ENCODE data around the gene DDX3X. TPM values are rescaled to one million over a fixed set of nuclear protein-coding genes. Genes with fewer than 3 reads are reported as not detected.

The DDX3X gene
- total RNA-seq, 2 donors from 2014 or later: 218 to 274 TPM

- Histone ChIP-seq H3K9me3 (ENCODE audit: control insufficient read depth, low read length) (no peaks in the 10 kb centered on the region), H3K27ac (ENCODE audit: low read depth, low read length) (peak overlapping the region; percentile 99), H3K4me3 (ENCODE audit: low read length) (peak overlapping the region; percentile 82), H3K4me1 (ENCODE audit: control insufficient read depth, insufficient read depth, low read length) (no peaks in the 10 kb centered on the region), H3K36me3 (ENCODE audit: control insufficient read depth, insufficient read depth, low read length) (peaks cover 11% of the 10 kb centered on the region), H3K27me3 (ENCODE audit: control insufficient read depth, insufficient read depth, low read length, poor library complexity, severe bottlenecking) (no peaks in the 10 kb centered on the region), H3K9ac (ENCODE audit: extremely low read depth, low read length, poor library complexity, severe bottlenecking) (peak overlapping the region; percentile 99)
- WGBS, 2 experiments (ENCODE audit: insufficient coverage in 1 of 2, insufficient read length in 1 of 2): 1 to 7% methylated on average over 3 to 24 of the region's 30 CpGs
- Mint-ChIP-seq H3K36me3 (ENCODE audit: low read depth) (peaks cover 15% of the 10 kb centered on the region), H3K9me3 (peaks cover 22% of the 10 kb centered on the region), H3K27me3 (ENCODE audit: insufficient read depth) (no peaks in the 10 kb centered on the region), H3K4me1 (peaks cover 13% of the 10 kb centered on the region), H3K27ac (peak overlapping the region; percentile 99), H3K4me3 (peak overlapping the region; percentile 95)
- no peak for DNase-seq
- TF ChIP-seq CTCF (conservative IDR thresholded peaks at IDR 0.05): no peak
These were observed 1.5 kb upstream of the DDX3X start for GRCh38 chrX:41332408-41333002.

- H3K27me3 Mint-ChIP-seq (ENCODE audit: insufficient read depth): no peaks in the 10 kb centered on the region
- WGBS, 2 experiments (ENCODE audit: insufficient coverage in 1 of 2, insufficient read length in 1 of 2): 0% methylated on average over 5 to 59 of the region's 64 CpGs
- peak overlapping the region; percentile 99 for H3K27ac Mint-ChIP-seq
- H3K4me3 Mint-ChIP-seq: peak overlapping the region; percentile 95
- H3K27me3 ChIP-seq (ENCODE audit: control insufficient read depth, insufficient read depth, low read length, poor library complexity, severe bottlenecking): no peaks in the 10 kb centered on the region
- peak overlapping the region; percentile 99 for H3K27ac ChIP-seq (ENCODE audit: low read depth, low read length)
- peak; percentile 97 for DNase-seq
- peak overlapping the region; percentile 99 for H3K9ac ChIP-seq (ENCODE audit: extremely low read depth, low read length, poor library complexity, severe bottlenecking)
- H3K9me3 ChIP-seq (ENCODE audit: control insufficient read depth, low read length): no peaks in the 10 kb centered on the region
- peaks cover 20% of the 10 kb centered on the region for H3K36me3 Mint-ChIP-seq (ENCODE audit: low read depth)
- H3K9me3 Mint-ChIP-seq: peaks cover 20% of the 10 kb centered on the region
- H3K4me1 ChIP-seq (ENCODE audit: control insufficient read depth, insufficient read depth, low read length): no peaks in the 10 kb centered on the region
- H3K4me3 ChIP-seq (ENCODE audit: low read length): peak overlapping the region; percentile 96
- TF ChIP-seq CTCF (conservative IDR thresholded peaks at IDR 0.05): no peak
- peaks cover 18% of the 10 kb centered on the region for H3K36me3 ChIP-seq (ENCODE audit: control insufficient read depth, insufficient read depth, low read length)
- peaks cover 13% of the 10 kb centered on the region for H3K4me1 Mint-ChIP-seq
These were observed 789 bp upstream of the DDX3X start for GRCh38 chrX:41333003-41333743.

- 0% methylated on average over 7 to 67 of the region's 77 CpGs for WGBS, 2 experiments (ENCODE audit: insufficient coverage in 1 of 2, insufficient read length in 1 of 2)
- Histone ChIP-seq H3K9me3 (ENCODE audit: control insufficient read depth, low read length) (no peaks in the 10 kb centered on the region), H3K27ac (ENCODE audit: low read depth, low read length) (peak overlapping the region; percentile 99), H3K4me1 (ENCODE audit: control insufficient read depth, insufficient read depth, low read length) (no peaks in the 10 kb centered on the region), H3K4me3 (ENCODE audit: low read length) (peak overlapping the region; percentile 96), H3K27me3 (ENCODE audit: control insufficient read depth, insufficient read depth, low read length, poor library complexity, severe bottlenecking) (no peaks in the 10 kb centered on the region), H3K36me3 (ENCODE audit: control insufficient read depth, insufficient read depth, low read length) (peaks cover 29% of the 10 kb centered on the region), H3K9ac (ENCODE audit: extremely low read depth, low read length, poor library complexity, severe bottlenecking) (peak overlapping the region; percentile 99)
- H3K27ac Mint-ChIP-seq: peak overlapping the region; percentile 99
- H3K36me3 Mint-ChIP-seq (ENCODE audit: low read depth): peaks cover 31% of the 10 kb centered on the region
- peaks cover 13% of the 10 kb centered on the region for H3K4me1 Mint-ChIP-seq
- H3K27me3 Mint-ChIP-seq (ENCODE audit: insufficient read depth): no peaks in the 10 kb centered on the region
- H3K4me3 Mint-ChIP-seq: peak overlapping the region; percentile 95
- no peak for TF ChIP-seq CTCF (conservative IDR thresholded peaks at IDR 0.05)
- H3K9me3 Mint-ChIP-seq: peaks cover 23% of the 10 kb centered on the region
- peak; percentile 87 for DNase-seq
These were observed 618 bp downstream of the DDX3X start for GRCh38 chrX:41334363-41335197.
